HG03103 (cell line): Measurements from ENCODE around the gene HRH1.
"Not testable (repeated sequence)": the region's sequence is repeated elsewhere in the genome, so short reads cannot be mapped to it uniquely, and the experiment has no call there.

Experiments
- ATAC-seq: cut with Tn5 transposase; IDR thresholded peaks from one replicate; pipeline ENCODE4 v1.9.1; 2021; ENCODE audit warnings: low read depth; ENCODE audit not compliant: unreplicated experiment

HRH1 gene

DNA sequence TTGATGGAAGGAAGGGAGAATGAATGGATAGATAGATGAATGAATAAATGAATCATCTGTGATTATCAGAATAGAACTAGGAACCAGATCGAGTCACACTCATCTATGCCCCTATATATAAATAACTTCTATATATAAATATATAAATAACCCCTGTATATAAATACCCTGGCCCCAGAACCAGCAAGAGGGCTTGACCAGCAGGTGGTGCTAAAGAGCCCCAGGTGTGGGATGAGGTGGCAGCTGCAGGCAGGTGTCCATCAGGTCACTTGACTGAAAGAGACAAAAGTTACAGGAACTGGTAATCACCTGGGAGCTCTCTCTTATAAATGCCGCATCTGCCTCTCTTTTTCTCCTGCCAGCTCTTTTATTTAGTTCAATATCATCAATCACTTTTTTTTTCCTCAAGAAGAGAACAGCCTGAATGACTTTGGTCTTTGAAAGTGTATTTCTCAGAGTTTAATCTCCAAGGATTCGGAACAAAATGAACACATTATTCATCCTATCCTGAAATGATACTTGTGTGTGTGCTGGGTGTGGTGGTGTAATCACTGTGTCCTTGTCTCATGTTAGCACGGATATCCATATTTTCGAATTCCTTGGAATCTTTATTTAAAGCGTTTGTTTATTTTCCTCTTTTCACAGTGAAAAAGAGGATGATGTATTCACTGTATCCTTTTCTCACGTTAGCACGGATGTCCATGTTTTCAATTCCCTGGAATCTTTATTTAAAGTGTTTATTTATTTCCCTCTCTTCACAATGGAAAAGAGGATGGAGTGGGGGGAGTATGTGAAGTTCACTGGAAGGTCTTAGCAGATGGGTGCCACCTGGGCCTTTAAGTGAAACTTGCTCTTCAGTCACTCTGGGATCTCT is 82.5 kb downstream of the HRH1 start:
- no peak for ATAC-seq

DNA sequence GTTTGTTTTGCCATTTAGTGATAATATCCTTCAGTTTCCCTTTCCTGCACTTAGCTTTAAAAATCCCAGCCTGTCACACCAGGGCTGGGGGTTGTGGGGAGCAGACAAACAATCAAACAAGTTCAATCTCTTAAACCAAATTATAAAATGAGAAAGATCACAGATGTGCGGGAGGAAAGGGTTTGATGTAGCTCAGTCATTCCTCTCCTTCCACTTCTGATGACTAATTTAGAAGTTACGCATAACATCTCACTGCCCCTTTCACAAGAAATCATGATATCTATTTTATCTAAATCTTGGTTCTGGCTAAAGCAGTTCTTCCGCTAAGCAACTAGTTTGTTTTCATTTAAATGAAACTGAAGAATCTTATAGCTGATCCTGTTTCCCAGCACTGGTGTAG is 83.8 kb downstream of the HRH1 start:
- ATAC-seq = no peak

- no peak for ATAC-seq
Observed at GRCh38 chr3:11238880-11239279, 84.6 kb downstream of the HRH1 start.

- ATAC-seq = no peak
Observed at GRCh38 chr3:11239796-11240195, 85.5 kb downstream of the HRH1 start.

DNA sequence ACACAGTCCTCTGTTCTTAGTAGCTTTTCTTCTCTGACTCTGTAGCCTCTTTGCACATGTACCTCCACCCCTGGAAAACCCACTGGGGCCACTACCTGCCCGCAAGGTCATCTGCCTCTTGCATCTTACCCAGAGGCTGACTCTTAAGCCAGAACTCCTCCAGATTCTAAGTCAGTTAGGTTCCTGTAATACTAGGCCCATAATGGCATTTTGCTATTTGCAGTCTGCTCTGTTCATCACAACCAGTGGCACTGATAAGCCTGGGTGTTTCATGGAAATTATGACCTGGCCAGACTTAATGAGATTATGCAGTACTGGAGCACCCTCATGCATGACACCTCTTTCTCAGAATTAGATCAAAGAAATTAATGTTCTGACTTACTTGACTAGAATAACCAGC is 86.2 kb downstream of the HRH1 start:
- ATAC-seq = no peak

- ATAC-seq = no peak
Observed at GRCh38 chr3:11244121-11244677, 89.9 kb downstream of the HRH1 start.

DNA sequence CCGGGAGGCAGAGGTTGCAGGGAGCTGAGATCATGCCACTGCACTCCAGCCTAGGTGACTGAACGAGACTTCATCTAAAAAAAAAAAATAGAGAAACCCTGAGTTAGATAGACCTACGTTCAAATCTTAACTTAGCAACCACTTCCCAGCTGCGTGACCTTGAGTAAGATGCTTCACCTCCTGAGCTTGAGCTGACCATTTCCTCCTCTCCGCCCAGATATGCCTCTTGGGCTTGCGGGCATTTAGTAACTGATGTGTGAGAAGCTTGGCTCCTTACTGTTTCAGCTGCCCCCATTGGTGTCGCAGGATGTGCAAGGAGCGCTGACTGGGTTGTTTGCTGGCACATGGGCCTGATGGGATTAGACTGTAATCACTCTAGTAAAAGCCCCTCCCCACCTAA is 91.0 kb downstream of the HRH1 start:
- no peak for ATAC-seq

- ATAC-seq = no peak
Observed at GRCh38 chr3:11245827-11246662, 91.8 kb downstream of the HRH1 start.

- ATAC-seq = no peak
Observed at GRCh38 chr3:11246663-11246970, 92.3 kb downstream of the HRH1 start.

DNA sequence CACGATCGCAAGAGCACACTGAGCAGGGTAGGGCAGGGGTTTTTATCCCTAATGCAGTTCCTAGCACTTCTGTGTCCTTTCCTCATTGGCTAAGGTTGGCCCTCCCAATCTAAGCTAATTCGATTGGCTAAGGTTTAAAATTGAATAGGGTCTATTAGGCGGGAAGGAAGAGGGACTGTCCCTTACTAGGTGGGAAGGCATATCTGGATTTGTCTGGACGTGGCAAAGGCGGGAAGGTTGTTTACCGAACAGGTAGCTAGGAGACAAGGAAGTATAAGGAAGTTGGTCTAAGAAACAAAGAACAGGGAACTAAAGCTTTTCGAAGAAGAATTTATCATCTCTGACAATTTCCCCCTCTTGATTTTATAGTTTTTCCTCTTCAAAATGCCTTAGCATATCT is 93.1 kb downstream of the HRH1 start:
- no peak for ATAC-seq

DNA sequence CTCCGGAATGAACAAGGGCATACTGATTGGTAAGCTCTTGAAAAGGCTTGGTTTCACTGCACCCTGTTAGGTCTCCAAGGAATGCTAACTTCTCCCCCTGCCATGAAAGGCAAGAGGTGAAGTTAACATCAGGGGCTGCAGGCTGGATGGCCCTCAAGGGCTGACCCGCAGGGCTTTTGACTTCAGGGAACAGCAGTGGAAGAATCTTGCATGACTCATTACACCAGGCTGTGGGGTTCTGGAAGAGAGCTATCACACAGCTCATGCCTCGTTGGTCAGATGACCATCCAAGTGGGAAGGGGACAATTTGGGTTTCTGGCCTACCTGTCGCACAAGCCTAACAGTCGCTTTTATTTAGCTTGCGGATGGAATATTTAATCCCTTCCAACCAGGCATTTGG is 94.3 kb downstream of the HRH1 start:
- no peak for ATAC-seq

GRCh38 chr3:11250902-11251806 is 96.9 kb downstream of the HRH1 start:
- no peak for ATAC-seq

GRCh38 chr3:11251807-11252176 is 97.5 kb downstream of the HRH1 start:
- no peak for ATAC-seq

GRCh38 chr3:11254876-11255275 is 100.6 kb downstream of the HRH1 start:
- no peak for ATAC-seq

DNA sequence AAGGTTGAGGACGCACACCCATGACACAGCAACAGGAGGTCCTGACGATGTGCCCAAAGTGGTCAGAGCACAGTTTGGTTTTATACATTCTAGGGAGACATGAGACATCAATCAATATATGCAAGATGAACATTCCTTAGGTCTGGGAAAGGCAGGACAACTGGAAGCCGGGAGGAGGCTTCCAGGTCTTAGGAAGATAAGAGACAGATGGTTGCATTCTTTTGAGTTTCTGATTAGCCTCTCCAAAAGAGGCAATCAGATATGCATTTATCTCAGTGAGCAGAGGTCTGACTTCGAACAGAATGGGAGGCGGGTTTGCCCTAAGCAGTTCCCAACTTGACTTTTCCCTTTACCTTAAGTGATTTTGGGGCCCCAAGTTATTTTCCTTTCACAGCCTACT is 101.2 kb downstream of the HRH1 start:
- not testable (repeated sequence) for ATAC-seq

- no peak for ATAC-seq
Observed at GRCh38 chr3:11258958-11259357, 104.7 kb downstream of the HRH1 start.

DNA sequence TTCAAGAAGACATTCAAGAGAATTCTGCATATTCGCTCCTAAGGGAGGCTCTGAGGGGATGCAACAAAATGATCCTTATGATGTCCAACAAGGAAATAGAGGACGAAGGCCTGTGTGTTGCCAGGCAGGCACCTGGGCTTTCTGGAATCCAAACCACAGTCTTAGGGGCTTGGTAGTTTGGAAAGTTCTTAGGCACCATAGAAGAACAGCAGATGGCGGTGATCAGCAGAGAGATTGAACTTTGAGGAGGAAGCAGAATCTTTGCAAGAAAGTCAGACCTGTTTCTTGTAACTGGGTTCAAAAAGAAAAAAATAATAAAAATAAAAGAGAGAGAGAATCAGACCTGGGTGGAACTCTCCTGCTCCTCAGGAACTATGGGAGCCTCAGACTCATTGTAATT is 106.2 kb downstream of the HRH1 start:
- no peak for ATAC-seq

- no peak for ATAC-seq
Observed at GRCh38 chr3:11269007-11269406, 114.7 kb downstream of the HRH1 start.

- ATAC-seq = peak; percentile 97
Observed at GRCh38 chr3:11271986-11272904, 118.0 kb downstream of the HRH1 start, which contains the start of gene ATG7. TSS of gene ATG7 (plus strand) at chr3:11272397. CDS start at chr3:11298696, 26,299 bp downstream.
